DMS53 treated with DMSO at 0.1 percent for 48 hours (cell line): Measurements from ENCODE around the gene NCAPG2.

Experiments used
- DNase-seq: peaks from one replicate; lab custom pipeline; 2025; ENCODE audit not compliant: unreplicated experiment; lab: John Stamatoyannopoulos, UW

The NCAPG2 gene

GRCh38 chr7:158704524-158705233 lies at the start of gene NCAPG2:
Gene NCAPG2, minus strand, starts transcription at chr7:158704804. Its CDS starts 2,905 bp downstream, at chr7:158701899.
- peak; percentile 99 for DNase-seq

DNA sequence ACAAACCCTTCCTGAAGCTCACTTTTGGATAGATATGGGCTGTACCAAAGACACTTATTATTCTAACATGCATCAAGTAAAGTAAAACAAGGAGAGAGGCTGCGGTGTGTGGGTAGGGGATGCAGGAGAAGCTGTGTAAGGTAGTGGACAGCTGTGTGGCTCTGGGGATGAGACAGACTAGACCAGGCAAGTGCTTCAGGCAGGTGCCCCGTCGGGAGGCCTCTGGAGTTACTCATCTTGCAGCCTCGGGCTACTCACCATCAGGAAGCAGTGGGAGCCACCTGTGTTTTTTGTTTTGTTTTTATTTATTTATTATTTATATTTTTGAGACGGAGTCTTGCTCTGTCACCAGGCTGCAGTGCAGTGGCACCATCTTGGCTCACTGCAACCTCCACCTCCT lies 49.3 kb upstream of the NCAPG2 start:
- DNase-seq = no peak

GRCh38 chr7:158751751-158752150 lies 47.1 kb upstream of the NCAPG2 start:
- no peak for DNase-seq

DNA sequence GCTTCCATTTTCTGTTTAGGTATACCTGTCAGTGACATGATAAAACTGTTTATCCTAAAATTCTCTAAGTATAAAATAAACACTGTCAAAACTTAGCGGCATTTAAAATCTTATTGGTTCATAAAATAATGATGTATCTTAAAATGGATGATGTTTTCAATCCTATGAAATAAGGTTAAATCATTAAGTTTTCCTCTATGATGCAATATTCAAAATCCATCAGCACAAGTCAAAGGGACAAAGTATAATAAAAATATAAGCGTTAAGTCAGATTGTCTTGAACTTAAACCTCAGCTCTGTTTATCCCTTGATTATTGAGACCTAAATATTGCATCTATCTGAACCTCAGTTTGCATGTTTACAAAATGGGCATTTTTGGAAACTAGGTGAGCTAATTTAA lies 46.6 kb upstream of the NCAPG2 start:
- DNase-seq = no peak

- no peak for DNase-seq
Measured at GRCh38 chr7:158750702-158751101, 46.1 kb upstream of the NCAPG2 start.

DNA sequence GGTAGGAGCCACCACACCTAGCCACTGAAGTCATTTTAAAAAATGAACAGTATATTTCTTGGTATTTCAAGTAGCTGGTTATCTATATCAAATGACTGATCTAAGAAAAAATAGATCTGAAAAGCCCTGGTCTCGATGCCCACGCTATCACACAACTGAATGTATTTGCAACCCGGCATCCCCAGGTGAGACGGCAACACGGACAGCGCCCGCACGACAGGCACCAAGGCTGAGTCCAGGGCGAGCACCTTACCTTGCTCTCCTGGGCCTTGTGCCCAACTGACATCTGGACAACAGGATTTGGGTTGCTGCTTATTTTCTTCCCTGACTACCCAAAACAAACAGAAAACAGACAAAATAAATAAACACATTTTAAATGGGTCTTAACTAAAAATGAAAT lies 44.8 kb upstream of the NCAPG2 start:
- DNase-seq = no peak

DNA sequence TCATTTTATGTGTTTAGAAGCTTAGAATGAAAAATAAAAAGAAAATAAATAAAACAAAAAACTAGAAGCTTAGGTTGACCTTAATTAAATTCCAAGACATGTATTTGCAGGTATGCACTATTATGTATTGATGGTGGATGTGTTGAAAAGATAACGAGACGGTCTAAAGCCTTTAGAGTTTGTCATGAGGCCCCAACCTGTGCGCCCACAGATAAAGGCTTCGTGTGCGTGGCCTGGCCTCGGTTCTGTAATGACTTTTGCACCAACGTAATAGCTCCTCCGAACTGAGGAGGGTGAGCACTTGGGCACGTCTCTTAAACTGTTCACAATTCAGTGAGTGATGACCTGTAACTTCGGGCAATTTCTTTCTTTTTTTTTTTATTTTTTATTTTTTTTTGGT lies 43.7 kb upstream of the NCAPG2 start:
- DNase-seq = no peak

GRCh38 chr7:158747408-158747807 lies 42.8 kb upstream of the NCAPG2 start:
- DNase-seq = no peak

- DNase-seq = no peak
Measured at GRCh38 chr7:158746957-158747356, 42.4 kb upstream of the NCAPG2 start.

DNA sequence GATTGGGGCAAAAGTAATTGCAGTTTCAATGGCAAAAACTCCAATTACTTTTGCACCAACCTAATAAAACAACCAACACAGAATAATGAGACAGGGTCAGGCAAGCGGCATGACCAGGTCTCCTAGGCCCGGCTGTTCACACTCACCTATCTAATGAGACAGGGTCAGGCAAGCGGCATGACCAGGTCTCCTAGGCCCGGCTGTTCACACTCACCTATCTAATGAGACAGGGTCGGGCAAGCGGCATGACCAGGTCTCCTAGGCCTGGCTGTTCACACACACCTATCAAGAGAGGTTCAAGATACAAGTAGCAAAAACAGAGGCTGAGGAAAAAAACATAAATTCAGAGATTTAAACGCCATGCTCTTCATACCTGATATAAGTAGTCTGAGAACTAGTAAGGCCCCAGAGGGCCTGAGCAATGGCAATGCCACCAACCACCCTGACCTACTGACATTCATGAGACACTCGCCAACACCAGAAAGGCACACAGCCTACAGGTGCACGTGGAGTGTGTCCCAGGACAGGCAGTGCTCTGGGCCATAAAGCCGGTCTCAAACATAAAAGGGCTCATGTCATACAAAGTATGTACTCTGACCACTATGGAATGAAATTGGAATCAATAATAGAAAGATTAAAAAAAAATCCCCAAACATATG lies 40.6 kb upstream of the NCAPG2 start:
- no peak for DNase-seq

DNA sequence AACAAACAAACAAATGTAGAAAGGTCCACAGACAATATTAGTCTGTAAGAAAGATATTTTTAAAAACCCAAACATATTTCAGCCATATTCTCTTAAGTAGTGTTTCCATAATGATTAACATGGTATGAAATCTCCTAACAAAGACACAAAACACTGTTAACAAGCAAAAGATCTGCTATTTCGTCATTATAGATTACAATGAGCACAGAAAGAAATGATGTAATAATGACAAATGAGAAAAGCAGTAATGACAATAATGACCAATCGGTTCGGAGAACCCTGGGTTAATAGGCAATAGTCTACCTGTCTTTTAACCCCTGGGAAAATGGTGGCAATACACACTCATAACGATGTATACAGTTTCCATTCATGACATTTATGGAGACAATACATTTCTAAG lies 39.5 kb upstream of the NCAPG2 start:
- DNase-seq = no peak

DNA sequence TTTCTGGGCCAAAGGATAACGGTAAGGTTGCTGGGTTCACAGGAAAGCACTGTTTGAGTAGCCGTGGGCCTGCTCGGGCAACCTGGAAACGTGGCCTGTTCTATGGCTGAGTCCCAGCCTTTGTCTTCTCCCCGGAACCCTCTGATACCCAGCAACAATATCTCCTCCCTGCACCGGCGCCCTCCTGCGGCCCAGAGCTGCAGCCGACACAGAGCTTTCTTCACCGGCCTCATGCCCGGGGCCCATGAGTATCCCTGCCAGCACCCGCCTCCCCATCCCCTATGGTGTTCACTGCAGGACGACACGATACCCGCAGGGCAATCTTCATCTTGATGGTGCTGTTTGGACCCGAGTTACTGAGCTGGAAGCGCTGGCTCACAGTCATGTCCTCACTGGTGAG lies 38.6 kb upstream of the NCAPG2 start:
- no peak for DNase-seq

GRCh38 chr7:158742065-158742821 lies 37.6 kb upstream of the NCAPG2 start:
- DNase-seq = no peak

- DNase-seq = no peak
Measured at GRCh38 chr7:158741294-158741666, 36.7 kb upstream of the NCAPG2 start.

DNA sequence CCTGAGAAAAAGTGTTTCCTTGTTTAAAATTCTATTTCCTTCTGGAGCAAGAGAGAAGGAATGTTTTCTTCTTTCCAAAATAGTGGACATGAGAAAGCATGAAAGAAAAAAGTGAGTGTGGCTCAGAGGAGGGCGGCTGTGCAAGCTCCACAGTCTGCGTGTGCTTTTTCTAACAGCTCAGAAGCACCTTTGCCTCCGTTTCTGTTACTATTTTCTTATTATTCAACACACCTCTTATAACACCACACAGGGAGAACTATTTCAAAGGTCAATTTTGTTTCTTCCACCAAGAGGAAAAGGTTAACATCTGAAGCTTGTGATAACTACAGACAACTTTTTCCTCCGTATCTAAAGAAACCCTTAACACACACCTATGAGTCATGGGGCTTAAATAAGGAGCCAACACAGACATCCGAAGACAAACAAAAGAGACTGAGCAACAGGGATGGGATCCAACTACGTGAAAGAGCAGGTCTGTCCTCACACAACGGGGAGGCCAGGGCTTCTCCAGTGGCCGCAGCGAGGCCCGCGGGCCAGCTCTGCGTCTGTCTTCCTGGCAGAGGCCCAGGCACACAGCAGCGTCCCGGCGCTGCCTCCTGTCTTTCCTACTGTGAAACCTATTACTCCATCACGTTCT lies 36.2 kb upstream of the NCAPG2 start:
- no peak for DNase-seq

- no peak for DNase-seq
Measured at GRCh38 chr7:158740013-158740656, 35.5 kb upstream of the NCAPG2 start.

- no peak for DNase-seq
Measured at GRCh38 chr7:158738841-158739240, 34.2 kb upstream of the NCAPG2 start.

- no peak for DNase-seq
Measured at GRCh38 chr7:158737064-158737695, 32.6 kb upstream of the NCAPG2 start.

DNA sequence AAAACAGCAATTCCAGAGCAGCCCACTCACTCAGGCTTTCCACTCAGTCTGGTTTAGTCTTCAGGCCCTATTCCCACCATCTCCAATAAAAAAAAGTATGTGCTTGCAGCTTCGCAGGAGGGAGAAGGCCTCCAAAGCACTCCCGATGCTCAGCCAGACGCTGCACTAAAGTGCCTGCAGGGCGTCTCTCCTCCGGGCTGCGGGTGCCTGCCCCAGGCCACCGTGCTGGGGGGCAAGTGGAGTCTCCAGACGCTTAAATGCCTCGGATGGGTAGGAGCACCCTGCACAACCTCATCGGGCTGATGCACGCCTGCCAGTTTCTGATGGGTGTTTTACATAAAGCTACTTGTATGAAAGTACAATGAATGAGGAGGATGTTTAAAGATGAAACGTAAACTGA lies 31.3 kb upstream of the NCAPG2 start:
- DNase-seq = no peak

- no peak for DNase-seq
Measured at GRCh38 chr7:158734861-158735260, 30.3 kb upstream of the NCAPG2 start.
